Amniotic stem cell (primary cell): Measurements from ENCODE around the gene SUGCT.
"Not testable (repeated sequence)": the region's sequence is repeated elsewhere in the genome, so short reads cannot be mapped to it uniquely, and the experiment has no call there.

Source experiments
- DNase-seq: peaks from one replicate; lab custom pipeline; 2025; lab: John Stamatoyannopoulos, UW

The SUGCT gene

DNA sequence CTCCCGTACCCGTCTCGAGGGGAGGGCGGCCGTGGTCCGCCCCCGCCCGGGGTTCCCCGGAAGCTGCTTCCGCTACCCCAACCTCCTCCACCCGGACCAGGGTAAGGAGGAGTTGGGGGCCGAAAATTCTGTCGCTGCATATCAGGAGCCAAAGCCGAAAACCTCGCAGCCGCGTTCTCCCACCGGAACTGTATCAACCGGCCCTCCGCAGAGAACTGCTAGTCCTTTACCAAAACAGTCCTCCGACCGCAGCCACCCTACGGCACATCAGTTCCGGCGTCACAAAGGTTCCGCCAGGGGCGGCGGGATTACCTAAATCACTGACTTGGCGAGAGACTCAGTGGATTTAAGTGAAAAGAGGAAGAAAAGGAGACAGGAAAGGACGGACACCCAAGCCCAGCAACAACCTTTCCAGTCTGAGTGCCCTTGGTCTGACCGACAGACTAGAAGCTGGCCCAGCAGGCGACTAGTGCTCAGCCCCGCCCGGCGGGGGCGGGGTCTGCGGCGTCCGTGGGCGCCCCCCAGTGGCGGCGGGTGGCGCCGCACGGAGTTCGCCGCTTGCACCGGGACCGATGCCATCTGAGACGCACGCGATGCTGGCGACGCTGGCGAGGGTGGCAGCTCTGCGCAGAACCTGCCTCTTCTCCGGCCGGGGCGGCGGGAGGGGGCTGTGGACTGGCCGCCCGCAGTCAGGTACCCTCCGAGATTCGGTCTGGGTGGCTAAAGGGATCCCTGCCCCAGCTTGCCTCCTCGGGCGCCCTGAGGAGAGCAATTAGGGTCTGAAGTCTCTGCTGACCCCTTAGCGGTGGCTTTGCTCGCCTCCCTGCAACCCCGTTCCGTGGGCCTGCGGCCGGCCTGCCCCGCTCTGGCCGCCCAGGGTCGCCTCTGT is at the start of gene SUGCT, which contains the start of gene MPLKIP:
Gene SUGCT, plus strand, starts transcription at position 578 of the 889 bp plus-strand sequence.
Gene MPLKIP, minus strand, starts transcription at position 195 of the 889 bp plus-strand sequence. Its CDS starts 55 bp downstream, at position 140.
- DNase-seq, result peak; percentile 68

DNA sequence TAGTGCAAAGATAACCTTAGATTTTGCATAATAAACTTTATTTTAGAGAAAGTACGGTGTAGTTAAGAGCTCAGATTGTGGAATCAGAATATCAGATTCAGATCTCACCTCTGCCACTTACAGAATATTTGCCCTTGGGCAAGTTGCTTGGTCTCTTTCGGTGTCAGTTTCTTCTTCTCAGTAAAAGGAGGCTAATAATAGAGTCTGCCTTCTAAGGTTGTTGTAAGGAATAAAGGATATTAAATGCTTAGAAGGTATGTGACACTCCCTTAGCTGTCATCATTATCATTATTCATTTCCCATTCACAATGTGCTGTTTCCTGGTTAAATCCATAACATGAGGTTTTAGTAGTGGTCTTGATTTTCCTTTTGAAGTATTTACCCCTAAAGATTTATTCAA is 42.6 kb upstream of the SUGCT start:
- DNase-seq, result no peak

DNA sequence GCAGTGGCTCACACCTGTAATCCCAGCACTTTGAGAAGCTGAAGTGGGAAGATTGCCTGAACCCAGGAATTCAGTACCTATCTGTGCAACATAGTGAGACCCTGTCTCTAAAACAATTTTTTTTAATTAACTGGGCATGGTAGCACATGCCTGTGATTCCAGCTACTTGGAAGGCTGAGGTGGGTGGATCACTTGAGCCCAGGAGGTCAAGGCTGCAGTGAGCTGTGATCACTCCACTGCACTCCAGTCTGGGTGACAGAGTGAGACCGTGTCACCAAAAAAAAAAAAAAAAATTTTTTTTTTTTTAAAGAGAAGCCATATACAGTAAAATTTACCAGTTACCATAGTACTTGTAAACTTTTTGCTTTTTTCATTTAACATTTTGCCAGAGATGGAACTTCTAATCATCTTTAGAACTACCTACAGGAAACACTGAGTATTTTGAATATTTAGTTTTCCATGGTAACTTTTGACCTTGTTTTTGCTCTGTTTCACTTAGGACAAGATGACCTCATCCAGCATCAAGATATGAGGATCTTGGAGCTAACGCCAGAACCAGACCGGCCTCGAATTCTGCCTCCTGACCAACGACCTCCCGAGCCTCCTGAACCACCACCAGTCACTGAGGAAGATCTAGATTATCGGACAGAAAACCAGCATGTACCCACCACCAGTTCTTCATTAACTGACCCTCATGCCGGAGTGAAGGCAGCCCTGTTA is 41.0 kb upstream of the SUGCT start:
- DNase-seq, result no peak

DNA sequence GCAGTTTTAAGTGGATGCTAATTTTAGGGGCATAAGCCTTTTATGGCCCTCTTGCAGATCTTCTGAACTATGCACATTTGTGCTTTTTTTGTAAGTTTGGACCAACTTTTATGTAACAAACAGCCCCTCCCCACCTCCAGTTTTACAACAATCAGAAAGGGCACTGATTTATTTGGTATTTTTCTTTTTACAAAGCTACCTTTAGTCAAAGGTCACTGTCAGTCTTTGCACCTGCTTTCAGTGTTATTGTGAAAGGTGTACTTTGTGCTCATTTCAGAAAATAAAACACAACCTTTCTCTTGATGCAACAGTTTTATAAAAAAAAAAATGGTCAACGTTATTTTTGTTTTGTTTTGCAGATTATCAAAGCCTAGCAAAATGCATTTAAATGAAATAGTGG is 39.6 kb upstream of the SUGCT start:
- DNase-seq, result no peak

DNA sequence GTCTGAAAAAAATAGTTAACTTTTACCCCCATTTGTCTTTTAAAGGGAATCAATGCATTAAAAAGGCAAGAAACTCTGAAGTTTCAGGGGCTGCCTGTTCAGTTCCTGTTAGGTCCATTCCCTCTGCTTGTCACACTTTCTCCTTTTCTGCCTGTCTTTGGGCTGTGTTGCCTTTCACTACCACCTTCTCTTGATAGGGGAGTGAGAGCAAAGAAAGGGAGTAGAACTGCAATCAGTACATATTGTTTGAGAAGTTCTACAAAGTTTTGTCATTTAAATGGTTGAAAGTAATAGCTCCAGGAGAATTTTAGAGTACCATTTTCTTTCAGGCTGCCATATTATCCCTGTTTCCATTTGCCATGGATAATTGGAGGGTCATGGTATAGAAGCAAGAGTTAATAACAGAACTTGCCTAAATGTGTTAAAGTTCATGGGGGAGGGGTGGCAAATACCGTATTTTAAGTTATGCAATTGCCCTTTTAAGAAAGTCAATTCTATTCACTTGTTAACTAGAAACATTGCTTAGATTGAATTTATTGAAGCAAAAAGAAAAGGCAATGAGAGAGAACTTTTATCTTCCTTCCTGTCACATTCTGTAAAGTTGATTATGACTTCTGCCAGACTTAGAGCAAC is 39.0 kb upstream of the SUGCT start:
- no peak for DNase-seq

DNA sequence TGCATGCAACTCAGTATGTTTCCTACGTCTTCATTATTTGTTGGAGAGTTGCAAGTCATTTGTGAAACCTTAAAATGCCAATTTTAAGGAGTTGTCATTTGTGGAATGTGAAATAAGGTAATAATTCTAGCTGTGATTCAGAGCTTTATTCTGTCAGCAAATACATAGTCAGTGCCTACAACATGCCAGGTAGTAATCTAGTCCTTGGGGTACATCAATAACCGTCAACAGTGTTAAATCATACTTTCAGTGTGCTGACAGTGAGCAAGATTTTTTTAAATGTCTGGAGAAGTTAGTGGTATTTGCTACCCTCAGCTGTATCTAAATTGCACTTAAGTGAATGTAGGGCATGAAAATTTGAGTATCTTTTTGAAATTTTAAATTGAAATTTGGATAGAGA is 37.1 kb upstream of the SUGCT start:
- no peak for DNase-seq

DNA sequence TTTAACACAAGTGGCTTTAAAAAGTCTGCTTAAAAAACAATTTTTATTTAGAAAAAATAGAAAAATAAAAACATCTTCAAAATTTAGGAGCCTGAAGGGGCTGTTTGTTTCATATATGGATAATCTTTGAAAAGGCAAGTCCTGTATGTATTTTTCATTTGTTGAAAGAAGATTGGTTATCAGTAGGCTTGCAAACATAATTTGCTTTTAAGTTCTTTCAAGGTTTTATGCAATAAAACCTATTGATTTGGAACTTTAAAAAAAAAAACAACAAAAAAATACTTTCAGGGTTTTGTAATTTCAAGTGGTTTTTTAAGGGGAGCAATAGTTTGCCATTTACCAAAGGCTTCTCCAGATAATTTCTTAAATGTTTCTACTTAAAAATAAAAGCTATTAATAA is 36.0 kb upstream of the SUGCT start:
- DNase-seq, result no peak

DNA sequence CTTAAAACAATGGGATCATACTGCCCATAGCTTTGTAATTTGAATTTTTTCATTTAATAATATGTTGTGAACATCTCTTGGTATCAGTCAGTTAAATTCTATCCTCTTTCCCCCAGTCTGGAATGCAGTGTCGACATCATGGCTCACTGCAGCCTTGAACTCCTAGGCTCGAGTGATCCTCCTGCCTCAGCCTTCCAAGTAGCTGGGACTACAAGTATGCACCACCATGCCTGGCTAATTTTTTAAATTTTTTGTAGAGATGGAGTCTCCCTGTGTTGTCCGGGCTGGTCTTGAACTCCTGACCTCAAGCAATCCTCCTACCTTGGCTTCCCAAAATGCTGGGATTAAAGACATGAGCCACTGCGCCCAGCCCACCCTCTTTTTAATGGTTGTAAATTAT is 35.0 kb upstream of the SUGCT start:
- no peak for DNase-seq

DNA sequence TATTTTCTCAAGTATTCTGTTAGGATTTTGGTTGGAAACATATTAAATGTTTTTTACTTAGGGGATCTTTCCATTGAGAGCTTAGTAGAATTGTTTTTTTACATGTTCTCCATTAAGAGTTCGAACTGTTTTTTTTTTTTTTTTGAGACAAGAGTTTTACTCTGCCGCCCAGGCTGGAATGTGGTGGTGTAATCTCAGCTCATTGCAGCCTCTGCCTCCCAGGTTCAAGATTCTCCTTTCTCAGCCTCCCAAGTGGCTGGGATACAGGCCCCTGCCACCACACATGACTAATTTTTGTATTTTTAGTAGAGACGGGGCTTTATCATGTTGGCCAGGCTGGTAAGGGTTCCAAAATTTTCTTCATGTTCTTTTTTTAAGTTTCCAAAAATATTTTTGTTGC is 33.6 kb upstream of the SUGCT start:
- no peak for DNase-seq

DNA sequence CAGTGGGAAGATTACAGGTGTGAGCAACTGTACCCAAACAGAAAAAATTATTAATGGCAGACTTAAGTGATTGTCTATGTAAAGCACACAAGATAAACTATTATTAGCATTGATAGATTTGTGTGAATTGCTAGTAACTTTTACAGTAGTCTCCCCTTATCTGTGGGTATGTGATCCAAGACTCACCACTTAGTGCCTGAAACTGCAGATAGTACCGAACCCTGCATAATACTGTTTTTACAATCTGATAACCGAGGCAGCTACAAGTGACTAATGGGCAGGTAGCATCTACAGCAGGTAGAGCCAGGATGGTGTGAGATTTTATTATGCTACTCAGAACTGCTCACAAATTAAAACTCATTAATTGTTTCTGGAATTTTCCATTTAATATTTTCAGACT is 31.9 kb upstream of the SUGCT start:
- DNase-seq, result no peak

DNA sequence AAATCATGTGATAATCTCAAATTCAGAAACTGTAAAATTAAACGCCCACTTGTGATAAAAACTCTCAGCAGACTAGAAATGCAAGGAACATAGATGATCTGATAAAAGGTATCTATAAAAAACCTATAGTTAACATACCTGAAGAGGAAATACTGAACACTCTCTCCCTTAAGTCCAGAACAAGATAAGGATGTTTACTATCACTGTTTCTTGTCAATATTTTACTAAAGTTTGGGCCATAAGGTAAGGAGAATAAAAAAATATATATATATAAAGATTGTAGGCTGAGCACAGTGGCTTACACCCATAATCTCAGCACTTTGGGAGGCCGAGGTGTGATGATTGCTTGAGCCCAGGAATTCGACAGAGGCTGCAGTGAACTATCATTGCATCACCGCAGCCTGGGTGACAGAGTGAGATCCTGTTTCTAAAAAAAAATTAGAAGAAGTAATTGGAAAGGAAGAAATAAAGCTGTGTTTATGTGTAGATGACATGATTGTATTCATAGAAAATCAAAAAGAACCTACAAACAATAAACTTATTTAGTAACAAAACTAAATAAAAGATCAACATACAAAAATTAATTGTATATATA is 28.8 kb upstream of the SUGCT start:
- no peak for DNase-seq

DNA sequence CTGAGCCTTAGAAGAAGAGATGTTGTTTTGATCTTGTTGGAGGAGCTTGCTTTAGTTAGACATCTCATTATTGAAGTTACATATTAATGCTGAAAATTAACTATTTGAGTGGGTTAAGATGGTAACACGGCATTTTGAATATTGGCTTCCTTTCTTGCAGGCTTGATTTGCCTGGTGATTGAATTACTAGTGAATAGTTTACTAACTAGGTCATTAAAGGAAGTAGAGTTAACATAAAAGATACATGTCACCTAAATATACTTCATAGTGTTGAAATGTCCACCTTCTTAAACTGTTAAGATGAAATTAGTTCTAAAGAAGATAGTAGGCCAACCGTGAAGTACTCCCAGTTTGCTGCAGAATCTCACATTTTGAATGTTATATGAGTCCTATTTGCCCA is 18.9 kb upstream of the SUGCT start:
- DNase-seq, result no peak

DNA sequence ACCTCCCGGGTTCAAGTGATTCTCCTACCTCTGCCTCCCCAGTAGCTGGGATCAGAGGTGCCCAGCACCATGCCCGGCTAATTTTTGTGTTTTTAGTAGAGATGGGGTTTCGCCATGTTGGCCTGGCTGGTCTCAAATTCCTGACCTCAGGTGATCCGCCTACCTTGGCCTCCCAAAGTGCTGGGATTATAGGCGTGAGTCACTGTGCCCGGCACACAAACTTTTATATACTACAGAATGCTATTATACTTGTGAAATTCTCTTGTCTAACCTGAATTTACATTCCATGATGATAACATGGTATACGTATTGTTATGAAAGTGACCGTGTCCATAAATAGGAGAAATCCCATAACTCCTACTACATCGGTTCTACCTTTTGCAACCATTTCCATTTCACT is 17.6 kb upstream of the SUGCT start:
- not testable (repeated sequence) for DNase-seq

DNA sequence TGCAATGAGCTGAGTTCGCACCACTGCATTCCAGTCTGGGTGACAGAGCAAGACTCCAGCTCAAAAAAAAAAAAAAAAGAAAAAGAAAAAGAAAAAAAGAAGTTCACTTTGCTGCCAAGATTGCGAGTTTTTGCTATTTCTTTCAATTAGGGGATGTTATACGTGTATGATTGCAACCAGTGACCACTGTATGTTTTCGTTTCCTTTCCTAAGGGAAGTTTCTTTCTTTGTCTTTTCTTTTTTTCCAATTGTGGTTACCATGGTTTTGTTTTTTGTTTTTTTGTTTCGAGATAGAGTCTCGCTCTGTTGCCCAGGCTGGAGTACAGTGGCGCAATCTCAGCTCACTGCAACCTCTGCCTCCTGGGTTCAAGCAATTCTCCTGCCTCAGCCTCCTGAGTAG is 16.6 kb upstream of the SUGCT start:
- not testable (repeated sequence) for DNase-seq

DNA sequence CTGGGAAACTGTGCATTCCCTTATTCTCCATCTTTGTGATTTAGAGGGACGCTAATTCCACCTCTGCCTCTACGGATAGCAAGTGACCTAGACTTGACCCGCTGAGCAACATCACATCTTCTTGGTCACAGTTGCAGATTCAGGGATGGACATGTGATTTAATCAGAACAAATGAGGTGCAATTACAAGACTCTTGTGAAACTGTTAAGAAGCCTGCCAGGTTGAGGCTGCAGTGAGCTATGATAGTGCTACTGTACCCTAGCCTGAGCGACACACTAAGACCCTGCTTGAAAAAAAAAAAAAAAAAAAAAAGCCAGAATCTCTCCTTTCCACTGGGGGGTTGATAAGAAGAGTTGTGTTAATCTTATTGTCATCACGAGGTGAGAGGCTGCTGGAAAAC is 14.8 kb upstream of the SUGCT start:
- DNase-seq, result no peak

DNA sequence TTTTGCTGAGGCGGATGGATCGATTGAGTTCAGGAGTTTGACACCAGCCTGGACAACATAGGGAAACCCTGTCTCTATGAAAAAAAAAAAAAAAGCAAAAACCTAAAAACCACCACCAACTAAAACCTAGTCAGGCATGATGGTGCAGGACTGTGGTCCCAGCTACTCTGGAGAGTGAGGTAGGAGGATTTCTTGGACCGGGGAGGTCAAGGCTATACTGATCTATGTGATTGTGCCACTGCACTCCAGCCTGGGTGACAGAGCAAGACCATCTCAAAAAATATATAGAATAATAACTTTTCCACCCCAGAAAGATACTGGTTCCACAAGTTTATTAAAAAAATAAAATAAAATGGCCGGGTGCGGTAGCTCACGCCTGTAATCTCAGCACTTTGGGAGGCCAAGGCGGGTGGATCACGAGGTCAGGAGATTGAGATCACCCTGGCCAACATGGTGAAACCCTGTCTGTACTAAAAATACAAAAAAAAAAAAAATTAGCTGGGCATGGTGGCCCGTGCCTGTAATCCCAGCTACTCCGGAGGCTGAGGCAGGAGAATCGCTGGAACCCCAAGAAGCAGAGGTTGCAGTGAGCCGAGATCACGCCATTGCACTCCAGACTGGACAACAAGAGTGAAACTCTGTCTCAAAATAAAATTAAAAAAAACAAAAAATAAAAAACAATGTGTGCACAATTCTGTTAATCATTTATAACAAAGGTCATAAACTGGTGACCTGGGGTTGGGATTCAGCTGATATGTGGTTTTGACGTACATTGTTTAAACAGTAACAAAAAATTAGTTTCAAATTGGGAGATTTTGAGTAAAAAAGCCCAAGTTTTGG is 12.5 kb upstream of the SUGCT start:
- not testable (repeated sequence) for DNase-seq

DNA sequence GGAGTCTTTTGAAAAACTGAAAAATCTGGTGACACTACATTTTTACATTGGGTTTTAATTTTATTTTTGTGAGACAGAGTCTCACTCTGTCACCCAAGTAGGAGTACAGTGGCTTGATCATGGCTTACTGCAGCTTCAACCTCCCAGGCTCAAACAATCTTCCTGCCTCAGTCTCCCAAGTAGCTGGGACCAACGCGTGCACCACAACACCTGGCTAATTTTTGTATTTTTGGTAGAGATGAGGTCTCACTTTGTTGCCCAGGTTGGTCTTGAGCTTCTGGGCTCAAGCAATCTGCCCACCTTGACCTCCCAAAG is 11.9 kb upstream of the SUGCT start:
- no peak for DNase-seq

DNA sequence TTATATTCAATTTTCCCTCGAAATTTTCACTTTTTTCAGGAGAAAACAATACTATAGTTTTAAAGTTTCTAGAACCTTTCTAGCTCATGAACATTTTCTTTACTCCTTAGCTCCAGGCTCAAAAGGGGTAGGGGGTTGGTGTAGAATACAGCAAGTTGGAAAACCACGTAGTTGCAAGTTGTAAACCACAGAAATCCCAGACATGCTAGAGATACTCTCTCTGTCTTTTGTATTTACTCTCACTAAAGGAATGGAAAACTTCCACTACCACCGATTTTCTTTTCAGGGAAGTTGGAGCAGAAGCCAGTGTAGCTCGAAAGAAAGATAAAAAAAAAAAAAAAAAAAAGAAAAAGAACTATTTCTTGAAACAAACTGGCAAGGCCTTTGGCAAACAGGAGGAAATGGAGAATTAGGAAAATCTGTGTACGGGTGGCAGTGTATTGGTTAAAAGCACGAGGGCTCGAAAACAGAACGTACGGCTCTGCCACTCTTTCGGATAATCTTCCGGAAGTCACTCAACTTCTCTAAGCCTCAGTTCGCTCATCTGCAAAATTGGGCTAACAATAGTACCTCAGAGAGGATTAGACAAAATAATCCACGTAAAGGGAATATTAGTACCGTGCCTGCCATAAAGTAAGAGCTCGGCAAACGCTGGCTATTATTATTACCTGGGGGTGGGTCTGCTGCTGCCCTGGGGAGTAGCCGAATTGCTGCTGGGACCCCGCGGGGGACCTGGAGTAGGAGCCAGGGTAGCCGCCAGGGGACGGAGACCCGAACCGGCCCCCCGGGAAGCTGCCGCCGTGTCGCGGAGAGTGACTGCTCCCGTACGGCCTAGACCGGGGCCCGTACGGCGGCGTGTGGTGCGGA is 1.0 kb upstream of the SUGCT start:
- DNase-seq, result no peak

DNA sequence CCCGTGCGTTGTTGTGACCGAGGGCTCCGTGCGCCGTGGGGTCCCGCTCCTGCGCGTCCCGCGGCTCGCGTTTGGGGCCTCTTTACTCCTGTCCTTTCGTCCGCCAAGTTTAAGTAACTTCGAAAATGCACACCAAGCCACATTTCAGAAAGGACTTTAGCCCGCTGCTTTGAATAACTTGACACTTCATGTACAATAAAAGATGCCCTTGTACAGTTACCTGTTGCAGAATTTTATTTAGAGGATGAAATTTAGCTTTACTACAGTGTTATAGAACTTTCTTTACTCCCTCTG is 459 bp downstream of the SUGCT start:
- DNase-seq, result no peak

DNA sequence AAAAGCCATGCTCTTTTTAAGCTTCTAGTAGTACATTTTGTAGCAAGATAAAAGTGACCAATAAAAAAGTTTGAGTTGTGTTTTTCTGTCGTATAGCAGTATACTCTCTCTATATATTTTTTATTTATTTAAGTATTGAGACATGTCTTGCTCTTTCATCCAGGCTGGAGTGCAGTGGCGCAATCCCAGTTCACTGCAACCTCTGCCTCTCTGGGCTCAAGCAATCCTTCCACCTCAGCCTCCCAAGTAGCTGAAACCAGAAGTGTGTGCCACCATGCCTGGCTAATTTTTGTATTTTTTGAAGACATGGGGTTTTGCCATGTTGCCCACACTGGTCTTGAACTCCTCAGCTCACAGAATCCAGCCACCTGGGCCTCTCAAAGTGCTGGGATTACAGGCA is 2.8 kb downstream of the SUGCT start:
- no peak for DNase-seq

DNA sequence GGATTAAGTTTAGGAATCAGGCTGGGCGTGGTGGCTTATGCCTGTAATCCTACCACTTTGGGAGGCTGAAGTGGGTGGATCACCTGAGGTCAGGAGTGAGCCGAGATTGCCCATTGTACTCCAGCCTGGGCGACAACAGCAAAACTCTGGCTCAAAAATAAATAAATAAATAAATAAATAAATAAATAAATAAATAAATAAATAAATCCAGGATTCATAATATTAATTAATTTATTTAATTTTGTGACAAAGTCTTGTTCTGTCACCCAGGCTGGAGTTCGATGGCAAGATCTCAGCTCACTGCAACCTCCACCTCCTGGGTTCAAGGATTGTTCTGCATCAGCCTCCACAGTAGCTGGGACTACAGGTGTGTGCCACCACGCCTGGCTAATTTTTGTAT is 4.2 kb downstream of the SUGCT start:
- DNase-seq, result no peak
